HEK293 (cell line): ENCODE data around the gene TIAM1.

Experiments
- CTCF ChIA-PET: fragments of 350-600 bp; formaldehyde crosslinking; extraction: SDS; loops from one replicate; lab custom pipeline; 2021; ENCODE audit warnings: antibody characterized with exemption; lab: Yijun Ruan, JAX
- POLR2A ChIA-PET: fragments of 300-600 bp; formaldehyde crosslinking; extraction: SDS; loops from one replicate; lab custom pipeline; 2020; ENCODE audit warnings: antibody characterized with exemption, inconsistent platforms; lab: Yijun Ruan, JAX
- H3K27ac ChIP-seq: fragments of 200-500 bp; sonication (Bioruptor generic); 2 replicates; pipeline ENCODE4 v1.5.1; 2014; ENCODE audit warnings: low read depth, low read length, control low read depth, inconsistent platforms; ENCODE audit errors: extremely low read depth
- H3K36me3 ChIP-seq, 2 experiments: fragments of 200-500 bp in 1 of 2; sonication (Bioruptor generic) in 1 of 2; 1 replicate in 1 of 2; 2 replicates in 1 of 2; pipeline ENCODE4 v1.5.1; 2014 to 2017; ENCODE audit warnings: inconsistent platforms in 2 of 2, low read length in 2 of 2; ENCODE audit not compliant: control insufficient read depth in 2 of 2, insufficient read depth in 1 of 2
- H3K4me1 ChIP-seq: fragments of 200-500 bp; sonication (Bioruptor generic); 2 replicates; pipeline ENCODE4 v1.5.1; 2014; ENCODE audit warnings: mild to moderate bottlenecking, low read length, inconsistent platforms; ENCODE audit not compliant: control insufficient read depth, insufficient read depth
- H3K4me3 ChIP-seq: 2 replicates; pipeline ENCODE4 v1.5.1; 2011; ENCODE audit warnings: low read depth, mild to moderate bottlenecking, control low read depth, low read length, moderate library complexity
- H3K9me3 ChIP-seq: fragments of 200-500 bp; sonication (Bioruptor generic); 2 replicates; pipeline ENCODE4 v1.5.1; 2014; ENCODE audit warnings: low read depth, low read length, inconsistent platforms; ENCODE audit not compliant: control insufficient read depth, insufficient read depth
- HOXA7 ChIP-seq: sonication (generic); formaldehyde crosslinking; IDR thresholded peaks from 2 replicates; pipeline ENCODE4 v1.8.1; 2022; ENCODE audit warnings: missing genetic modification reagents, borderline replicate concordance
- REPIN1 ChIP-seq: fragments of 450-650 bp; formaldehyde crosslinking; IDR thresholded peaks from 2 replicates; pipeline ENCODE4 v1.5.1; 2017; ENCODE audit warnings: missing biosample characterization, missing genetic modification characterization, low read depth
- SETDB1 ChIP-seq: IDR thresholded peaks from one replicate; pipeline ENCODE4 v1.6.1; 2017; ENCODE audit warnings: mild to moderate bottlenecking, low read length, moderate library complexity, mixed read lengths; ENCODE audit not compliant: insufficient read length
- ZBTB48 ChIP-seq: fragments of 450-650 bp; formaldehyde crosslinking; IDR thresholded peaks from 2 replicates; pipeline ENCODE4 v1.5.1; 2016; ENCODE audit warnings: missing biosample characterization, missing genetic modification characterization
- ZFP37 ChIP-seq: fragments of 450-650 bp; formaldehyde crosslinking; IDR thresholded peaks from 2 replicates; pipeline ENCODE4 v1.5.1; 2016; ENCODE audit warnings: missing biosample characterization, missing genetic modification characterization
- ZNF138 ChIP-seq: fragments of 450-650 bp; formaldehyde crosslinking; IDR thresholded peaks from 2 replicates; pipeline ENCODE4 v1.5.1; 2016; ENCODE audit warnings: missing biosample characterization, missing genetic modification characterization, borderline replicate concordance
- ZNF266 ChIP-seq: fragments of 450-650 bp; formaldehyde crosslinking; IDR thresholded peaks from 2 replicates; pipeline ENCODE4 v1.5.1; 2016; ENCODE audit warnings: missing biosample characterization, missing genetic modification characterization, low read depth
- ZNF423 ChIP-seq: fragments of 450-650 bp; formaldehyde crosslinking; IDR thresholded peaks from 2 replicates; pipeline ENCODE4 v1.5.1; 2016; ENCODE audit warnings: missing biosample characterization, missing genetic modification characterization
- ZNF473 ChIP-seq: fragments of 450-650 bp; formaldehyde crosslinking; IDR thresholded peaks from 2 replicates; pipeline ENCODE4 v1.5.1; 2017; ENCODE audit warnings: missing biosample characterization, missing genetic modification characterization
- ZNF518A ChIP-seq: fragments of 450-650 bp; formaldehyde crosslinking; conservative IDR thresholded peaks from 2 replicates; pipeline ENCODE4 v1.5.1; 2016; ENCODE audit warnings: low read depth, missing biosample characterization, missing genetic modification characterization
- ZNF549 ChIP-seq: fragments of 450-650 bp; IDR thresholded peaks from 2 replicates; pipeline ENCODE4 v1.5.1; 2018; ENCODE audit warnings: missing biosample characterization, missing genetic modification characterization, mild to moderate bottlenecking, inconsistent platforms, moderate library complexity
- ZNF600 ChIP-seq: fragments of 450-650 bp; formaldehyde crosslinking; IDR thresholded peaks from 2 replicates; pipeline ENCODE4 v1.5.1; 2016; ENCODE audit warnings: missing biosample characterization, missing genetic modification characterization
- ZNF785 ChIP-seq: fragments of 450-650 bp; formaldehyde crosslinking; IDR thresholded peaks from 2 replicates; pipeline ENCODE4 v1.5.1; 2016; ENCODE audit warnings: missing biosample characterization, missing genetic modification characterization
- TF ChIP-seq, protein P1 (sequence below): fragments of 450-650 bp; formaldehyde crosslinking; IDR thresholded peaks from 2 replicates; pipeline ENCODE4 v1.5.1; 2016; ENCODE audit warnings: missing biosample characterization, missing genetic modification characterization
- TF ChIP-seq, protein P2 (sequence below): fragments of 450-650 bp; formaldehyde crosslinking; IDR thresholded peaks from 2 replicates; pipeline ENCODE4 v1.5.1; 2016; ENCODE audit warnings: missing biosample characterization, missing genetic modification characterization
- TF ChIP-seq, protein P3 (sequence below): fragments of 450-650 bp; formaldehyde crosslinking; IDR thresholded peaks from 2 replicates; pipeline ENCODE4 v1.5.1; 2016; ENCODE audit warnings: missing biosample characterization, missing genetic modification characterization, borderline replicate concordance

Gene TIAM1

GRCh38 chr21:31193761-31194160 is 150.3 kb downstream of the TIAM1 start:
- Histone ChIP-seq H3K4me1 (peaks cover 9% of the 10 kb centered on the region; the same call in 1 of the 2 replicates), H3K36me3 (peaks cover 0 to 8% of the 10 kb centered on the region in 2 experiments; a peak in 1 of 3 replicates), H3K9me3 (no peaks in the 10 kb centered on the region), H3K4me3 (no peak overlapping the region), H3K27ac (no peak overlapping the region)
- ChIA-PET POLR2A (no interaction called here), CTCF (interaction anchor here (1.1 to 10.3 kb wide), 3 partner anchors 13 to 388 kb away, joined by 3 to 161 read pairs (median 17); no protein-coding TSS in a partner anchor)
- TF ChIP-seq ZNF473 (tag by site-specific recombination) (no peak), ZNF600 (tag by site-specific recombination) (no peak), ZNF785 (tag by site-specific recombination) (no peak), ZNF518A (tag by site-specific recombination) (no peak), HOXA7 (CRISPR knock-in tag) (no peak), SETDB1 (no peak)
- TF ChIP-seq, protein P1, sequence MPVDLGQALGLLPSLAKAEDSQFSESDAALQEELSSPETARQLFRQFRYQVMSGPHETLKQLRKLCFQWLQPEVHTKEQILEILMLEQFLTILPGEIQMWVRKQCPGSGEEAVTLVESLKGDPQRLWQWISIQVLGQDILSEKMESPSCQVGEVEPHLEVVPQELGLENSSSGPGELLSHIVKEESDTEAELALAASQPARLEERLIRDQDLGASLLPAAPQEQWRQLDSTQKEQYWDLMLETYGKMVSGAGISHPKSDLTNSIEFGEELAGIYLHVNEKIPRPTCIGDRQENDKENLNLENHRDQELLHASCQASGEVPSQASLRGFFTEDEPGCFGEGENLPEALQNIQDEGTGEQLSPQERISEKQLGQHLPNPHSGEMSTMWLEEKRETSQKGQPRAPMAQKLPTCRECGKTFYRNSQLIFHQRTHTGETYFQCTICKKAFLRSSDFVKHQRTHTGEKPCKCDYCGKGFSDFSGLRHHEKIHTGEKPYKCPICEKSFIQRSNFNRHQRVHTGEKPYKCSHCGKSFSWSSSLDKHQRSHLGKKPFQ (tag by site-specific recombination) = no peak
- TF ChIP-seq, protein P2, sequence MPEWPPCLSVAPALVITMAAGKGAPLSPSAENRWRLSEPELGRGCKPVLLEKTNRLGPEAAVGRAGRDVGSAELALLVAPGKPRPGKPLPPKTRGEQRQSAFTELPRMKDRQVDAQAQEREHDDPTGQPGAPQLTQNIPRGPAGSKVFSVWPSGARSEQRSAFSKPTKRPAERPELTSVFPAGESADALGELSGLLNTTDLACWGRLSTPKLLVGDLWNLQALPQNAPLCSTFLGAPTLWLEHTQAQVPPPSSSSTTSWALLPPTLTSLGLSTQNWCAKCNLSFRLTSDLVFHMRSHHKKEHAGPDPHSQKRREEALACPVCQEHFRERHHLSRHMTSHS (tag by site-specific recombination) = no peak

- TF ChIP-seq ZNF138 (tag by site-specific recombination) (no peak), ZBTB48 (tag by site-specific recombination) (no peak), ZFP37 (no peak), ZNF266 (no peak), REPIN1 (no peak), ZNF423 (no peak), ZNF549 (tag by site-specific recombination) (no peak)
- TF ChIP-seq, protein P3, sequence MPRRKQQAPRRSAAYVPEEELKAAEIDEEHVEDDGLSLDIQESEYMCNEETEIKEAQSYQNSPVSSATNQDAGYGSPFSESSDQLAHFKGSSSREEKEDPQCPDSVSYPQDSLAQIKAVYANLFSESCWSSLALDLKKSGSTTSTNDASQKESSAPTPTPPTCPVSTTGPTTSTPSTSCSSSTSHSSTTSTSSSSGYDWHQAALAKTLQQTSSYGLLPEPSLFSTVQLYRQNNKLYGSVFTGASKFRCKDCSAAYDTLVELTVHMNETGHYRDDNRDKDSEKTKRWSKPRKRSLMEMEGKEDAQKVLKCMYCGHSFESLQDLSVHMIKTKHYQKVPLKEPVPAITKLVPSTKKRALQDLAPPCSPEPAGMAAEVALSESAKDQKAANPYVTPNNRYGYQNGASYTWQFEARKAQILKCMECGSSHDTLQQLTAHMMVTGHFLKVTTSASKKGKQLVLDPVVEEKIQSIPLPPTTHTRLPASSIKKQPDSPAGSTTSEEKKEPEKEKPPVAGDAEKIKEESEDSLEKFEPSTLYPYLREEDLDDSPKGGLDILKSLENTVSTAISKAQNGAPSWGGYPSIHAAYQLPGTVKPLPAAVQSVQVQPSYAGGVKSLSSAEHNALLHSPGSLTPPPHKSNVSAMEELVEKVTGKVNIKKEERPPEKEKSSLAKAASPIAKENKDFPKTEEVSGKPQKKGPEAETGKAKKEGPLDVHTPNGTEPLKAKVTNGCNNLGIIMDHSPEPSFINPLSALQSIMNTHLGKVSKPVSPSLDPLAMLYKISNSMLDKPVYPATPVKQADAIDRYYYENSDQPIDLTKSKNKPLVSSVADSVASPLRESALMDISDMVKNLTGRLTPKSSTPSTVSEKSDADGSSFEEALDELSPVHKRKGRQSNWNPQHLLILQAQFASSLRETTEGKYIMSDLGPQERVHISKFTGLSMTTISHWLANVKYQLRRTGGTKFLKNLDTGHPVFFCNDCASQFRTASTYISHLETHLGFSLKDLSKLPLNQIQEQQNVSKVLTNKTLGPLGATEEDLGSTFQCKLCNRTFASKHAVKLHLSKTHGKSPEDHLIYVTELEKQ = no peak
- TF ChIP-seq, all 188 proteins: peak for 0
- POLR2A ChIA-PET = no interaction called here
- no peaks in the 10 kb centered on the region for H3K9me3 ChIP-seq
- H3K4me1 ChIP-seq = peaks cover 9% of the 10 kb centered on the region; the same call in 1 of the 2 replicates
- no peak overlapping the region for H3K4me3 ChIP-seq
- H3K36me3 ChIP-seq = peaks cover 0 to 8% of the 10 kb centered on the region in 2 experiments; a peak in 1 of 3 replicates
- no peak overlapping the region for H3K27ac ChIP-seq
- CTCF ChIA-PET = interaction anchor here (0.6 to 3.4 kb wide), 5 partner anchors 11 to 389 kb away, joined by 3 to 18 read pairs (median 6); no protein-coding TSS in a partner anchor
These were observed 152.5 kb downstream of the TIAM1 start for GRCh38 chr21:31191553-31191952.
